Astrocyte of the spinal cord (primary cell): ENCODE results near the gene PIK3R5.
"Not testable (repeated sequence)": the region's sequence is repeated elsewhere in the genome, so short reads cannot be mapped to it uniquely, and the experiment has no call there.

Experiments
- DNase-seq: peaks from one replicate; pipeline ENCODE4 v3.0.0; 2011; ENCODE audit warnings: low read depth, low spot score
- H3K4me3 ChIP-seq: 2 replicates; pipeline ENCODE4 v1.5.1; 2011; ENCODE audit warnings: low read depth, mild to moderate bottlenecking, low read length, moderate library complexity
- CTCF ChIP-seq: IDR thresholded peaks from 2 replicates; pipeline ENCODE4 v1.5.1; 2012; ENCODE audit warnings: low read depth, mild to moderate bottlenecking, low read length, inconsistent platforms
- in situ Hi-C: cut with HindIII; loops from 2 replicates; pipeline ENCODE4 v1.10.0; 2017; ENCODE audit warnings: low sequenced_read_pairs

The PIK3R5 gene

GRCh38 chr17:8997994-8998628 is 32.6 kb upstream of the PIK3R5 start:
- DNase-seq: peak; percentile 54
- in situ Hi-C loops: no loop called here
- TF ChIP-seq CTCF: peak; percentile 97
- no peak overlapping the region for H3K4me3 ChIP-seq

- no peak for DNase-seq
- in situ Hi-C loops: no loop called here
- no peak for TF ChIP-seq CTCF
- no peak overlapping the region for H3K4me3 ChIP-seq
Measured at GRCh38 chr17:8995711-8996110, 30.2 kb upstream of the PIK3R5 start.

- no peak overlapping the region for H3K4me3 ChIP-seq
- in situ Hi-C loops: no loop called here
- DNase-seq: peak; percentile 32
- peak; percentile 89 for TF ChIP-seq CTCF
Measured at GRCh38 chr17:8994319-8994718, 28.8 kb upstream of the PIK3R5 start.

- peak; percentile 72 for TF ChIP-seq CTCF
- peak; percentile 48 for DNase-seq
- in situ Hi-C loops: no loop called here
- no peak overlapping the region for H3K4me3 ChIP-seq
Measured at GRCh38 chr17:8991514-8992285, 26.2 kb upstream of the PIK3R5 start.

GRCh38 chr17:8988263-8988935 is 22.9 kb upstream of the PIK3R5 start:
- DNase-seq, in situ Hi-C loops, H3K4me3 ChIP-seq: not testable (repeated sequence)

- H3K4me3 ChIP-seq: no peak overlapping the region
- TF ChIP-seq CTCF: peak; percentile 4
- no peak for DNase-seq
- in situ Hi-C loops: no loop called here
Measured at GRCh38 chr17:8986295-8986694, 20.8 kb upstream of the PIK3R5 start.
